Keratinocyte (primary cell): ENCODE results near the gene EFR3B. TPM values are rescaled to one million over a fixed set of nuclear protein-coding genes. Genes with fewer than 3 reads are reported as not detected.

Experiments
- DNase-seq: peaks from one replicate; pipeline ENCODE4 v3.0.0-alpha.2; 2011; ENCODE audit warnings: low read depth, missing footprints, low spot score
- FAIRE-seq: peaks from 2 replicates; lab custom pipeline; 2011; peaks lifted over from hg19 to GRCh38; lab: Jason Lieb, UNC
- H2AFZ ChIP-seq: 2 replicates; pipeline ENCODE4 v1.6.0; 2012; ENCODE audit warnings: low read length, control low read depth, inconsistent platforms; ENCODE audit not compliant: control insufficient read depth
- H3K27ac ChIP-seq: 2 replicates; pipeline ENCODE4 v1.5.1; 2011; ENCODE audit warnings: low read length; ENCODE audit not compliant: control insufficient read depth, insufficient read depth
- H3K27me3 ChIP-seq: 3 replicates; pipeline ENCODE4 v1.6.0; 2011; ENCODE audit warnings: low read length; ENCODE audit not compliant: control insufficient read depth, insufficient read depth; ENCODE audit errors: extremely low read depth
- H3K36me3 ChIP-seq, 2 experiments: 2 replicates in 1 of 2; 3 replicates in 1 of 2; pipeline ENCODE4 v1.5.1; 2011; ENCODE audit warnings: low read length in 2 of 2, mild to moderate bottlenecking in 1 of 2; ENCODE audit not compliant: control insufficient read depth in 2 of 2, insufficient read depth in 2 of 2; ENCODE audit errors: extremely low read depth in 1 of 2
- H3K4me1 ChIP-seq: 3 replicates; pipeline ENCODE4 v1.5.1; 2011; ENCODE audit warnings: low read length; ENCODE audit not compliant: control insufficient read depth, insufficient read depth; ENCODE audit errors: extremely low read depth
- H3K4me2 ChIP-seq: 3 replicates; pipeline ENCODE4 v1.6.0; 2011; ENCODE audit warnings: low read depth, low read length; ENCODE audit not compliant: control insufficient read depth, insufficient read depth; ENCODE audit errors: extremely low read depth
- H3K4me3 ChIP-seq, 3 experiments: fragments of 200-600 bp in 1 of 3; sonication (generic) in 1 of 3; 2 replicates in 2 of 3; 3 replicates in 1 of 3; pipeline ENCODE4 v1.5.1; 2011 to 2016; ENCODE audit warnings: low read length in 3 of 3, mild to moderate bottlenecking in 3 of 3, control low read depth in 2 of 3, inconsistent platforms in 1 of 3, low read depth in 1 of 3, mixed read lengths in 1 of 3, mixed run types in 1 of 3, moderate library complexity in 1 of 3; ENCODE audit not compliant: control insufficient read depth in 2 of 3, insufficient read depth in 2 of 3; ENCODE audit errors: extremely low read depth in 1 of 3
- H3K79me2 ChIP-seq: 2 replicates; pipeline ENCODE4 v1.6.0; 2012; ENCODE audit warnings: low read length; ENCODE audit not compliant: control insufficient read depth, insufficient read depth
- H3K9ac ChIP-seq: 3 replicates; pipeline ENCODE4 v1.6.0; 2011; ENCODE audit warnings: low read length; ENCODE audit not compliant: control insufficient read depth, insufficient read depth; ENCODE audit errors: extremely low read depth
- H3K9me1 ChIP-seq: 3 replicates; pipeline ENCODE4 v1.6.0; 2011; ENCODE audit warnings: low read length; ENCODE audit not compliant: control insufficient read depth, insufficient read depth; ENCODE audit errors: extremely low read depth
- H3K9me3 ChIP-seq: 2 replicates; pipeline ENCODE4 v1.5.1; 2012; ENCODE audit warnings: low read depth, low read length; ENCODE audit not compliant: control insufficient read depth
- H4K20me1 ChIP-seq: 3 replicates; pipeline ENCODE4 v1.6.0; 2011; ENCODE audit warnings: low read length; ENCODE audit not compliant: control insufficient read depth, insufficient read depth; ENCODE audit errors: extremely low read depth
- EZH2 ChIP-seq: IDR thresholded peaks from one replicate; pipeline ENCODE4 v1.6.1; 2012; ENCODE audit warnings: inconsistent platforms, mild to moderate bottlenecking, low read length, moderate library complexity
- dilution Hi-C: fragments of 300-500 bp; cut with MboI; formaldehyde crosslinking; loops from one replicate; pipeline ENCODE4 v1.7.0; 2020; ENCODE audit warnings: low sequenced_read_pairs; ENCODE audit not compliant: extremely low pct_ligation_motif_present
- polyA plus RNA-seq, 5 experiments: library from polyadenylated mRNA; depleted of rRNA in 3 of 5; stranded (reverse) in 3 of 5; stranded (forward) in 1 of 5; unstranded in 1 of 5; fragments of >200 nt; gene quantifications; 1 replicate in 1 of 5; 2 replicates in 3 of 5; 3 replicates in 1 of 5; pipeline versions ENCODE4 v1.2.1 to v1.2.3, GENCODE V29; 2011 to 2012; ENCODE audit warnings: missing spikeins in 2 of 5, low read depth in 1 of 5, low replicate concordance in 1 of 5
- TF ChIP-seq, protein P1 (sequence below), 3 experiments: IDR thresholded peaks in 1 of 3; conservative IDR thresholded peaks in 1 of 3; optimal IDR thresholded peaks in 1 of 3; 2 replicates in 2 of 3; 3 replicates in 1 of 3; pipeline versions ENCODE3 to v1.5.1; 2011; ENCODE audit warnings: low read length in 3 of 3, mild to moderate bottlenecking in 3 of 3, moderate library complexity in 2 of 3, control low read depth in 1 of 3, inconsistent platforms in 1 of 3; ENCODE audit not compliant: insufficient read depth in 2 of 3; ENCODE audit errors: extremely low read depth in 1 of 3

Gene EFR3B
- polyA plus RNA-seq, 1 donor (not counting 4 experiments of a cell fraction or from before 2014, with no cell fraction given) = 0.09 TPM

DNA sequence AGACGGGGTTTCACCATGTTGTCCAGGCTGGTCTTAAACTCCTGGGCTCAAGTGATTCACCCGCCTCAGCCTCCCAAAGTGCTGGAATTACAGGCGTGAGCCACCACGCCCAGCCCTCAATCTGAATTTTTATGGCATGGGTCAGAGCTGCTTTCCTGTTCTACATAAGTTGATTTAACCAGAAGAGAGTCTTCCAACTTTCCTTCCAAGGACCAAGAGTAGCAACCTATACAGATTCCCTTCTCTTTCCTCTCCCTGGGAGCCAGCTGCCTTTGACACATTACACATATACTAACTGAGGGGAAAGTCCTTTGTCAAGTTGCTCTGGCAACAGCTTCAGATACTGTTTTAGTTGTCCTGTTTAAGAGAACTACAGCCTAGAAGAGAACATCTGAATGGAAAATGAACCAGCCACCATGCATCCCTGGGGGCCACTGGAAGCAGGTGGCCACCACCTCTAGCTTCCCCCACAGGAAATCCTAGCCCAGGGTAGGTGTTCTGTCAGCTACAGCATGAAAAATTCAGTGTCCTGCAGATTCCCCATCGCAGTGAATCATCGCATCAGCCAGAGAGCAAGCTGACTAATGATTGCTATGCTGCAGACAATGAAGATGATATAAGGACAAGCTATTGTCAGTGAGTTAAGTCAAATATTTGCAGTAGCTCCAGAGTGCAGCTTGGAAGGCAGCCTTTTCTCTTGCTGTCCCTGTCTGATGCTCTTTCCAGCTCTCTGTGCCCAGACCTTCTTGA lies 63.6 kb downstream of the EFR3B start:
- FAIRE-seq = peak; percentile 97
- Histone ChIP-seq H3K4me1 (peaks cover 24% of the 10 kb centered on the region), H3K9me3 (no peaks in the 10 kb centered on the region), H3K27me3 (no peaks in the 10 kb centered on the region), H2AFZ (no peak overlapping the region), H3K9ac (no peak overlapping the region), H3K4me3 (no peak overlapping the region), H4K20me1 (no peaks in the 10 kb centered on the region), H3K79me2 (no peaks in the 10 kb centered on the region), H3K36me3 (no peaks in the 10 kb centered on the region), H3K4me2 (peak overlapping the region; percentile 65), H3K9me1 (no peaks in the 10 kb centered on the region), H3K27ac (peak overlapping the region; percentile 68)
- DNase-seq = peak; percentile 50
- dilution Hi-C loops = no loop called here
- TF ChIP-seq, protein P1, sequence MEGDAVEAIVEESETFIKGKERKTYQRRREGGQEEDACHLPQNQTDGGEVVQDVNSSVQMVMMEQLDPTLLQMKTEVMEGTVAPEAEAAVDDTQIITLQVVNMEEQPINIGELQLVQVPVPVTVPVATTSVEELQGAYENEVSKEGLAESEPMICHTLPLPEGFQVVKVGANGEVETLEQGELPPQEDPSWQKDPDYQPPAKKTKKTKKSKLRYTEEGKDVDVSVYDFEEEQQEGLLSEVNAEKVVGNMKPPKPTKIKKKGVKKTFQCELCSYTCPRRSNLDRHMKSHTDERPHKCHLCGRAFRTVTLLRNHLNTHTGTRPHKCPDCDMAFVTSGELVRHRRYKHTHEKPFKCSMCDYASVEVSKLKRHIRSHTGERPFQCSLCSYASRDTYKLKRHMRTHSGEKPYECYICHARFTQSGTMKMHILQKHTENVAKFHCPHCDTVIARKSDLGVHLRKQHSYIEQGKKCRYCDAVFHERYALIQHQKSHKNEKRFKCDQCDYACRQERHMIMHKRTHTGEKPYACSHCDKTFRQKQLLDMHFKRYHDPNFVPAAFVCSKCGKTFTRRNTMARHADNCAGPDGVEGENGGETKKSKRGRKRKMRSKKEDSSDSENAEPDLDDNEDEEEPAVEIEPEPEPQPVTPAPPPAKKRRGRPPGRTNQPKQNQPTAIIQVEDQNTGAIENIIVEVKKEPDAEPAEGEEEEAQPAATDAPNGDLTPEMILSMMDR (optimal IDR thresholded peaks at IDR 0.05 in 1 of 3, IDR thresholded peaks at IDR 0.05 in 1 of 3, conservative IDR thresholded peaks at IDR 0.05 in 1 of 3; ENCODE audit: extremely low read depth in 1 of 3, insufficient read depth in 2 of 3, low read length in 3 of 3) = no peak
- no peak for TF ChIP-seq EZH2

DNA sequence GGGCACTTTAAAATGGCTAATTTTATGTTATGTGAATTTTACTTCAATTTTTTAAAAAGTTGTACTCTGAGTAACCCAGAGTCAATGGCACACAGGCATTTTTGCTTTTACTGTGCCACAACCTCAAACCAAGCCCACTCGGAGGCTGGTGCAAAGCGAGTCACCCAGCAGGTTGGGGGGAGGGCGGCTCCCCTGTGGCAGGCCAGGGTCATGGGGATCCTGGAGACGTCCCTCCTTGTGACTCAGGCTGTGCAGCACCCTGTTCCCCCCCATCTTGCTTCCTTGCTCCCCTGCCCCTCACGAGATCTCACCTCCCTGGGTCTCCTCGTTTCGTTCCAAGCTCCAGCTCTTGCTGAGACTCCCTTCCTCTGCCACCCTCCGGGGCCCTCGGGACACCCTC lies 67.9 kb downstream of the EFR3B start:
- Histone ChIP-seq H3K9ac (no peak overlapping the region), H4K20me1 (no peaks in the 10 kb centered on the region), H3K36me3 (no peaks in the 10 kb centered on the region), H2AFZ (no peak overlapping the region), H3K9me1 (no peaks in the 10 kb centered on the region), H3K4me3 (no peak overlapping the region), H3K27me3 (no peaks in the 10 kb centered on the region), H3K79me2 (no peaks in the 10 kb centered on the region), H3K4me1 (peaks cover 13% of the 10 kb centered on the region), H3K27ac (no peak overlapping the region), H3K4me2 (no peak overlapping the region), H3K9me3 (no peaks in the 10 kb centered on the region)
- FAIRE-seq (no peak), DNase-seq (no peak)
- TF ChIP-seq, protein P1 (optimal IDR thresholded peaks at IDR 0.05 in 1 of 3, IDR thresholded peaks at IDR 0.05 in 1 of 3, conservative IDR thresholded peaks at IDR 0.05 in 1 of 3; ENCODE audit: extremely low read depth in 1 of 3, insufficient read depth in 2 of 3, low read length in 3 of 3) = no peak
- no peak for TF ChIP-seq EZH2
- dilution Hi-C loops = no loop called here
